HepG2 (cell line): Measurements from ENCODE around the gene ING1.

Source experiments
- CEBPB ChIP-seq: IDR thresholded peaks from 2 replicates; pipeline ENCODE4 v1.6.1; 2011; ENCODE audit warnings: low read depth, low read length, improper control_type of control experiment, borderline replicate concordance
- ZNF530 ChIP-seq: sonication (generic); formaldehyde crosslinking; IDR thresholded peaks from 2 replicates; pipeline ENCODE4 v1.5.0; 2020; ENCODE audit warnings: low read depth, mild to moderate bottlenecking, missing genetic modification reagents

- TF ChIP-seq ZNF530 (CRISPR knock-in tag): no peak
- no peak for TF ChIP-seq CEBPB
Observed at GRCh38 chr13:110705826-110706569, 7.5 kb upstream of the ING1 start, which contains the start of gene CARS2.
